Activated B cell treated with CpG ODN at 0.5 μM for 24 hours (primary cell): ENCODE measurements around the gene FHIP1A. TPM values are rescaled to one million over a fixed set of nuclear protein-coding genes. Genes with fewer than 3 reads are reported as not detected.

Experiments
- ATAC-seq: fragments of 200-7000 bp; cut with Tn5 transposase; one replicate; pipeline ENCODE4 v1.10.0; 2021; ENCODE audit warnings: low read depth, mild to moderate bottlenecking, moderate library complexity
- CTCF ChIA-PET: fragments of 350-600 bp; sonication (Branson Sonifier 250); formaldehyde crosslinking; loops from one replicate; lab custom pipeline; 2021; ENCODE audit warnings: antibody characterized with exemption; lab: Charles Lee
- POLR2A ChIA-PET: fragments of 350-600 bp; sonication (Branson Sonifier 250); formaldehyde crosslinking; loops from one replicate; lab custom pipeline; 2021; ENCODE audit warnings: antibody characterized with exemption; lab: Charles Lee
- DNase-seq: peaks from one replicate; pipeline ENCODE4 v3.0.0; 2022
- H3K27ac Mint-ChIP-seq: one replicate; pipeline ENCODE4 v1.8.0; 2020; ENCODE audit warnings: mixed read lengths
- H3K27me3 Mint-ChIP-seq: one replicate; pipeline ENCODE4 v1.8.0; 2021; ENCODE audit warnings: mixed read lengths
- H3K36me3 Mint-ChIP-seq: one replicate; pipeline ENCODE4 v1.8.0; 2021; ENCODE audit warnings: low read depth, mixed read lengths
- H3K4me1 Mint-ChIP-seq: one replicate; pipeline ENCODE4 v1.8.0; 2021; ENCODE audit warnings: mixed read lengths
- H3K4me3 Mint-ChIP-seq: one replicate; pipeline ENCODE4 v1.8.0; 2020; ENCODE audit warnings: mild to moderate bottlenecking, mixed read lengths
- H3K9me3 Mint-ChIP-seq: one replicate; pipeline ENCODE4 v1.8.0; 2020; ENCODE audit warnings: mixed read lengths
- CTCF ChIP-seq: fragments of 200-600 bp; IDR thresholded peaks from one replicate; pipeline ENCODE4 v1.8.0; 2022; ENCODE audit warnings: antibody characterized with exemption, mild to moderate bottlenecking
- intact Hi-C: fragments of 100-400 bp; cut with micrococcal nuclease; formaldehyde crosslinking; loops from one replicate; pipeline ENCODE4 v1.15.1; 2024
- total RNA-seq: library from RNA; stranded (reverse); gene quantifications from 2 replicates; pipeline ENCODE4 v1.2.3, GENCODE V29; 2022

FHIP1A gene
- 0.04 and 0.07 TPM in 2 replicates for total RNA-seq

- no peaks in the 10 kb centered on the region for H3K9me3 Mint-ChIP-seq
- no peaks in the 10 kb centered on the region for H3K36me3 Mint-ChIP-seq
- peaks cover 24% of the 10 kb centered on the region for H3K4me1 Mint-ChIP-seq
- intact Hi-C loops: loop anchor here (2.0 to 5.0 kb wide), 3 partner anchors 312 to 392 kb away; partner anchors contain the start of genes GATB, LRBA and RPS3A
- POLR2A ChIA-PET: no interaction called here
- H3K4me3 Mint-ChIP-seq: peak within 1 kb of the TSS; percentile 86
- CTCF ChIA-PET: no interaction called here
- peaks cover 34% of the 10 kb centered on the region for H3K27me3 Mint-ChIP-seq
- peak; percentile 63 for DNase-seq
- peak; percentile 88 for ATAC-seq
- TF ChIP-seq CTCF: no peak
- peak within 1 kb of the TSS; percentile 35 for H3K27ac Mint-ChIP-seq
Observed at GRCh38 chr4:151408630-151409469, at the start of gene FHIP1A. Gene FHIP1A (plus strand): TSS chr4:151409176. CDS start chr4:151566260, 157,084 bp downstream.

DNA sequence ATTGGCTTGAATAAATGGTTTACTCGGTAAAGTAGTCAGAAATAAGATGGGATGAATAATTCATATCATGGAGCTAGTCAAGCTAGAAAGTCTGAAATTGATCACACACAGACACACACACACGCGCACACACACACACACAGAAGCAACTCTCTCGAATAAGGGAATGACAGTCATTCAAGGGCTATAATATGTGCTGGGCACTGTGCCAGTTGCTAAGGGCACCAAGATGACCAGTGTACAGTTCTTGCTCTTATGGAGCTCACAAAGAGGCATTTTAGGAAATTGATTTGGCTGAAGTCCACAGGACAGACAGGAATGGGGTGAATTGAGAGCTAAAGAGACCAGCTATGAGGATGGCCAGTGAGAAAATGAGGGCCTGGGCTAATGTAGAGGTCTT lies 49.4 kb upstream of the FHIP1A start:
- DNase-seq (no peak), ATAC-seq (no peak)
- intact Hi-C loops: no loop called here
- Mint-ChIP-seq H3K4me3 (no peak overlapping the region), H3K4me1 (no peaks in the 10 kb centered on the region), H3K27me3 (peaks cover 7% of the 10 kb centered on the region), H3K9me3 (no peaks in the 10 kb centered on the region), H3K27ac (no peak overlapping the region), H3K36me3 (no peaks in the 10 kb centered on the region)
- TF ChIP-seq CTCF: no peak
- ChIA-PET CTCF (no interaction called here), POLR2A (no interaction called here)

GRCh38 chr4:151361126-151361525 lies 47.9 kb upstream of the FHIP1A start:
- no peak overlapping the region for H3K4me3 Mint-ChIP-seq
- H3K4me1 Mint-ChIP-seq: no peaks in the 10 kb centered on the region
- DNase-seq (no peak), ATAC-seq (no peak)
- intact Hi-C loops: loop anchor here (5.0 to 10.0 kb wide), 2 partner anchors 244 kb away; no protein-coding TSS in a partner anchor
- POLR2A ChIA-PET: no interaction called here
- CTCF ChIA-PET: no interaction called here
- peaks cover 7% of the 10 kb centered on the region for H3K27me3 Mint-ChIP-seq
- no peak for TF ChIP-seq CTCF
- H3K9me3 Mint-ChIP-seq: no peaks in the 10 kb centered on the region
- H3K27ac Mint-ChIP-seq: no peak overlapping the region
- H3K36me3 Mint-ChIP-seq: no peaks in the 10 kb centered on the region

- no peak for TF ChIP-seq CTCF
- ChIA-PET CTCF (interaction anchor here (1.2 kb wide), 1 partner anchor 245 kb away, joined by 3 read pairs; no protein-coding TSS in a partner anchor), POLR2A (no interaction called here)
- Mint-ChIP-seq H3K27ac (no peak overlapping the region), H3K9me3 (no peaks in the 10 kb centered on the region), H3K27me3 (peaks cover 7% of the 10 kb centered on the region), H3K4me1 (no peaks in the 10 kb centered on the region), H3K4me3 (no peak overlapping the region), H3K36me3 (no peaks in the 10 kb centered on the region)
- intact Hi-C loops: loop anchor here (5.0 to 10.0 kb wide), 2 partner anchors 243 to 245 kb away; no protein-coding TSS in a partner anchor
- no peak for DNase-seq
- no peak for ATAC-seq
Observed at GRCh38 chr4:151361966-151362365, 47.0 kb upstream of the FHIP1A start.
